Gastrocnemius medialis (tissue), 4 donors: ENCODE results near the gene FAM193B. TPM values are rescaled to one million over a fixed set of nuclear protein-coding genes. Genes with fewer than 3 reads are reported as not detected.
"Not testable (repeated sequence)": the region's sequence is repeated elsewhere in the genome, so short reads cannot be mapped to it uniquely, and the experiment has no call there.

Source experiments
- ATAC-seq, 2 donors: fragments of 150-250 bp; one replicate each; pipeline ENCODE4 v1.9.1; 2016
- DNase-seq, 2 donors: peaks; one replicate each; pipeline ENCODE4 v3.0.0-alpha.2; 2019
- H3K27ac ChIP-seq, 4 donors: fragments of 200-600 bp; sonication (generic); 1 replicate in 1 of 4; 2 replicates in 3 of 4; pipeline ENCODE4 v1.5.1; 2016 to 2018; ENCODE audit warnings: mild to moderate bottlenecking in 2 of 4, moderate library complexity in 1 of 4
- H3K27me3 ChIP-seq, 3 donors: fragments of 200-600 bp; sonication (generic) in 2 of 3; 1 replicate in 1 of 3; 2 replicates in 2 of 3; pipeline versions ENCODE4 v1.5.1 to v1.6.0; 2016 to 2019; ENCODE audit warnings: mild to moderate bottlenecking in 1 of 3, moderate library complexity in 1 of 3
- H3K36me3 ChIP-seq, 2 donors: fragments of 200-600 bp; sonication (generic) in 1 of 2; one replicate each; pipeline ENCODE4 v1.5.1; 2017 to 2018
- H3K4me1 ChIP-seq, 2 donors: fragments of 200-600 bp; sonication (generic) in 1 of 2; one replicate each; pipeline ENCODE4 v1.5.1; 2016 to 2017; ENCODE audit warnings: mild to moderate bottlenecking in 2 of 2
- H3K4me3 ChIP-seq, 4 donors: fragments of 200-600 bp; sonication (generic) in 3 of 4; 1 replicate in 1 of 4; 2 replicates in 3 of 4; pipeline ENCODE4 v1.5.1; 2016 to 2019; ENCODE audit warnings: mild to moderate bottlenecking in 2 of 4
- H3K9me3 ChIP-seq, 3 donors: fragments of 200-600 bp; sonication (generic) in 2 of 3; 1 replicate in 1 of 3; 2 replicates in 2 of 3; pipeline ENCODE4 v1.5.1; 2016 to 2019
- CTCF ChIP-seq, 5 experiments: fragments of 450-650 bp in 3 of 5; fragments of 200-600 bp in 2 of 5; sonication (generic) in 2 of 5; IDR thresholded peaks in 4 of 5; conservative IDR thresholded peaks in 1 of 5; 1 replicate in 4 of 5; 2 replicates in 1 of 5; pipeline ENCODE4 v1.5.1; 2016 to 2019; ENCODE audit warnings: antibody characterized with exemption in 5 of 5, mild to moderate bottlenecking in 3 of 5, moderate library complexity in 3 of 5
- POLR2A ChIP-seq, 2 donors: fragments of 450-650 bp; IDR thresholded peaks; one replicate each; pipeline ENCODE4 v1.6.1; 2017; ENCODE audit warnings: antibody characterized with exemption in 2 of 2, mild to moderate bottlenecking in 2 of 2, moderate library complexity in 2 of 2
- in situ Hi-C, 4 donors: fragments of 200-750 bp; cut with MboI; loops; one replicate each; pipeline versions ENCODE4 v1.15.0 to v1.8.0; 2017; ENCODE audit warnings: low sequenced_read_pairs in 4 of 4
- intact Hi-C: fragments of 100-400 bp; cut with DNase I; formaldehyde crosslinking; loops from one replicate; pipeline ENCODE4 v1.15.1; 2023; ENCODE audit warnings: low total_unique reads
- total RNA-seq, 4 donors: library from RNA; depleted of rRNA; stranded (reverse); fragments of >200 nt; gene quantifications; one replicate each; pipeline versions ENCODE4 v1.1.0 to v1.2.3, GENCODE V29; 2016

The FAM193B gene
- total RNA-seq, 4 donors from 2014 or later, result 13.2 to 21.3 (median 16.6) TPM

- no peaks in the 10 kb centered on the region for H3K27me3 ChIP-seq
- no peak for ATAC-seq
- H3K27ac ChIP-seq, result peak overlapping the region in 3 of 4 donors; percentile 17 to 80 (median 20)
- H3K9me3 ChIP-seq, result no peaks in the 10 kb centered on the region
- in situ Hi-C loops, result no loop called here
- H3K36me3 ChIP-seq, result peaks cover 0 to 55% of the 10 kb centered on the region in 2 donors
- H3K4me3 ChIP-seq, result no peak overlapping the region
- intact Hi-C loops, result no loop called here
- TF ChIP-seq CTCF (IDR thresholded peaks at IDR 0.05 in 4 of 5, conservative IDR thresholded peaks at IDR 0.05 in 1 of 5) (no peak), POLR2A (IDR thresholded peaks at IDR 0.05) (no peak)
- peaks cover 29 to 41% of the 10 kb centered on the region in 2 donors for H3K4me1 ChIP-seq
- no peak for DNase-seq
Measured at GRCh38 chr5:177487975-177488374, 66.4 kb downstream of the FAM193B start.

- ATAC-seq, result no peak
- Histone ChIP-seq H3K9me3 (no peaks in the 10 kb centered on the region), H3K4me1 (peaks cover 23 to 33% of the 10 kb centered on the region in 2 donors), H3K27ac (peak overlapping the region in 2 of 4 donors; percentile 18 to 80), H3K27me3 (no peaks in the 10 kb centered on the region), H3K4me3 (no peak overlapping the region), H3K36me3 (peaks cover 0 to 54% of the 10 kb centered on the region in 2 donors)
- intact Hi-C loops (no loop called here), in situ Hi-C loops (no loop called here)
- no peak for TF ChIP-seq CTCF (IDR thresholded peaks at IDR 0.05 in 4 of 5, conservative IDR thresholded peaks at IDR 0.05 in 1 of 5)
- TF ChIP-seq POLR2A (IDR thresholded peaks at IDR 0.05), result no peak
- no peak for DNase-seq
Measured at GRCh38 chr5:177487144-177487543, 67.2 kb downstream of the FAM193B start.

- no peak overlapping the region for H3K4me3 ChIP-seq
- H3K4me1 ChIP-seq, result peaks cover 23 to 37% of the 10 kb centered on the region in 2 donors
- in situ Hi-C loops, result no loop called here
- no peaks in the 10 kb centered on the region for H3K9me3 ChIP-seq
- TF ChIP-seq CTCF (IDR thresholded peaks at IDR 0.05 in 4 of 5, conservative IDR thresholded peaks at IDR 0.05 in 1 of 5), result no peak
- TF ChIP-seq POLR2A (IDR thresholded peaks at IDR 0.05), result no peak
- ATAC-seq, result no peak
- H3K27me3 ChIP-seq, result no peaks in the 10 kb centered on the region
- intact Hi-C loops, result no loop called here
- peak overlapping the region; percentile 1 to 83 (median 62) for H3K27ac ChIP-seq
- H3K36me3 ChIP-seq, result peaks cover 0 to 49% of the 10 kb centered on the region in 2 donors
- DNase-seq, result no peak
Measured at GRCh38 chr5:177486256-177486655, 68.1 kb downstream of the FAM193B start.

- in situ Hi-C loops, ATAC-seq, DNase-seq, intact Hi-C loops, H3K4me3 ChIP-seq, H3K27me3 ChIP-seq, H3K9me3 ChIP-seq: not testable (repeated sequence)
- peak overlapping the region; percentile 80 to 84 (median 82) for H3K27ac ChIP-seq
- peaks cover 0 to 45% of the 10 kb centered on the region in 2 donors for H3K36me3 ChIP-seq
- peaks cover 23 to 38% of the 10 kb centered on the region in 2 donors for H3K4me1 ChIP-seq
Measured at GRCh38 chr5:177485753-177486152, 68.6 kb downstream of the FAM193B start.

GRCh38 chr5:177484902-177485549, 69.3 kb downstream of the FAM193B start:
- Histone ChIP-seq H3K27ac (peak overlapping the region; percentile 80 to 84 (median 82)), H3K4me3 (no peak overlapping the region), H3K36me3 (peaks cover 0 to 37% of the 10 kb centered on the region in 2 donors), H3K9me3 (no peaks in the 10 kb centered on the region), H3K27me3 (no peaks in the 10 kb centered on the region), H3K4me1 (peaks cover 29 to 45% of the 10 kb centered on the region in 2 donors)
- peak in 1 of 5 experiments; percentile 5 for TF ChIP-seq CTCF (IDR thresholded peaks at IDR 0.05 in 4 of 5, conservative IDR thresholded peaks at IDR 0.05 in 1 of 5)
- no peak for TF ChIP-seq POLR2A (IDR thresholded peaks at IDR 0.05)
- DNase-seq, result no peak
- in situ Hi-C loops (no loop called here), intact Hi-C loops (no loop called here)
- peak; percentile 53 to 69 for ATAC-seq
